HG03565 (cell line): ENCODE data around the gene AKR1E2.

Source experiments
- ATAC-seq: cut with Tn5 transposase; IDR thresholded peaks from one replicate; pipeline ENCODE4 v1.9.1; 2021; ENCODE audit warnings: mild to moderate bottlenecking, moderate library complexity; ENCODE audit not compliant: unreplicated experiment

The AKR1E2 gene

DNA sequence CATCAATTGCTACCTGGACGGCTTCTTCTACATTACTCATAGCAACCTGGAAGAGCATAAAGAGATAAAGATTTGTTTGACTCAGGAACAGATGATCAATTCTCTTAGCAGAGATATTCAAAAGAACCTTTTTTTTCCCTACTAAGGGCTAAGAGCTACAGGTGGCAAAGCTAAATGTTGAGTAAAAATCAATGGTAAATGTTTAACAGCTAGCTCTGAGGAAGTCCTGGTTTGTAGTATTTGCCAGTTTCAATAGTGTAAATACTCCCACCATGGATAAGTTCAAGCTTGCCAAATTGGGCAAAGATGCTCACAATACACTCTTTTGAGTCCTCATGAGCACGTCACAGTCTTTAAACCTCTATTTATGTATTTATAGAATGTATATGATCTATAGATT, 64.0 kb downstream of the AKR1E2 start:
- ATAC-seq, result no peak

DNA sequence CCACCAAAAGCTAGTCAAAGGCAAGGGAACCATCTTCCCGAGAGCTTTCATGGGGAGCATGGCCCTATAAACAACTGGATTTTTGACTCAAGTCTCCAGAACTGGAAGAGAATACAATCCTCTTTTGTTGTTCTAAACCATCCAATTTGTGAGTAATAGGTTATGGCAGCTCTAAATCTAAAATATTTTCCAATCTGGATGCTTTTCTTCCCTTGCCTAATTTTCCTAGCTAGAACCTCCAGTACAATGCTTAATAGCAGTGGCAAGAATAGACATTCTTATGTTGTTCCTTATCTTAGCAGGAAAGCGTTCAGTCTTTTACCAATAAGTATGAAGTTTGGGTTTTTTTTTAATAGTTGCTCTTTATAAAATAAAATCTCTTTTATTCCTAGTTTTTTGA, 66.7 kb downstream of the AKR1E2 start:
- no peak for ATAC-seq

DNA sequence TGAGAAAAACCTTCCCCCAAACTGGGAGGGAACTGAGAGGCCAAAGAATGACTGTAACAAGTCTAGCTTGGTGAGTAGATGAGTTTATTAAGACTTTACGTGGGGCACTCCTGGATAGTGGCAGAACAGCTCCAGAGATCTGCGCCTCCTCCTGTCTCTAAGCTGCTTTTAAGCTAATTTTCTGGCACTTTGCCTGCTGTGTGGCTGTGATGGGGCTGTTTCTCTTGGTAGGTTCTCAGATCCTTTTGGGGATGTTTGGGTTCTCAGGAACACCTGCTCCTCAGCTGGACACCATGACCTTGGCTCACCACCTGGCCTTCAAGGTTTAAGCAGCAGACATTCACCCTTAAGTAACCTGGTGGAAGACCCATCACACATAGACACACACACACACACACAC, 68.3 kb downstream of the AKR1E2 start:
- no peak for ATAC-seq
